Endothelial cell of umbilical vein (primary cell): ENCODE results near the gene KLHL5. TPM values are rescaled to one million over a fixed set of nuclear protein-coding genes. Genes with fewer than 3 reads are reported as not detected.

Source experiments
- BruUV-seq: library from RNA; stranded (reverse); fragments of 400-500 nt; replicated peaks from 2 replicates; lab custom pipeline; 2021; lab: Mats Ljungman, UMichigan
- CTCF ChIA-PET: fragments of 300-600, 350-600 bp; sonication (Branson Sonifier 250); formaldehyde crosslinking; loops from one replicate; lab custom pipeline; 2021; ENCODE audit warnings: antibody characterized with exemption, inconsistent platforms; lab: Charles Lee
- POLR2A ChIA-PET: fragments of 300-600, 350-600 bp; sonication (Branson Sonifier 250); formaldehyde crosslinking; loops from one replicate; lab custom pipeline; 2021; ENCODE audit warnings: antibody characterized with exemption, inconsistent platforms; lab: Charles Lee
- DNase-seq: peaks from one replicate; pipeline ENCODE4 v3.0.0-alpha.2; 2011; ENCODE audit warnings: low read depth, low spot score
- FAIRE-seq: peaks from 2 replicates; lab custom pipeline; 2011; peaks lifted over from hg19 to GRCh38; lab: Jason Lieb, UNC
- H2AFZ ChIP-seq: 2 replicates; pipeline ENCODE4 v1.6.0; 2012; ENCODE audit warnings: low read depth, low read length, control low read depth, inconsistent platforms
- H3K27ac ChIP-seq: 2 replicates; pipeline ENCODE4 v1.5.1; 2011; ENCODE audit warnings: low read depth, mild to moderate bottlenecking, control low read depth, low read length, moderate library complexity; ENCODE audit not compliant: insufficient read depth
- H3K27me3 ChIP-seq, 2 experiments: 2 replicates each; pipeline versions ENCODE4 v1.6.0 to v1.6.1; 2011; ENCODE audit warnings: low read length in 2 of 2, mixed read lengths in 1 of 2; ENCODE audit not compliant: control insufficient read depth in 2 of 2, insufficient read depth in 2 of 2
- H3K36me3 ChIP-seq, 2 experiments: 2 replicates in 1 of 2; 3 replicates in 1 of 2; pipeline ENCODE4 v1.5.1; 2011; ENCODE audit warnings: low read length in 2 of 2, mild to moderate bottlenecking in 1 of 2, moderate library complexity in 1 of 2; ENCODE audit not compliant: control insufficient read depth in 2 of 2, insufficient read depth in 2 of 2; ENCODE audit errors: extremely low read depth in 1 of 2
- H3K4me1 ChIP-seq: 3 replicates; pipeline ENCODE4 v1.5.1; 2011; ENCODE audit warnings: mild to moderate bottlenecking, low read length; ENCODE audit not compliant: control insufficient read depth, insufficient read depth; ENCODE audit errors: extremely low read depth
- H3K4me2 ChIP-seq: 2 replicates; pipeline ENCODE4 v1.6.1; 2011; ENCODE audit warnings: low read length, control low read depth, mixed read lengths; ENCODE audit not compliant: insufficient read depth
- H3K4me3 ChIP-seq, 3 experiments: fragments of 200-600 bp in 1 of 3; sonication (generic), shearing (Covaris generic) in 1 of 3; replicated peaks in 1 of 3; 2 replicates each; pipeline ENCODE4 v1.5.1; 2011 to 2016; ENCODE audit warnings: control low read depth in 3 of 3, low read length in 3 of 3, mild to moderate bottlenecking in 2 of 3, inconsistent platforms in 1 of 3, low read depth in 1 of 3, moderate library complexity in 1 of 3; ENCODE audit not compliant: insufficient read depth in 1 of 3
- H3K79me2 ChIP-seq: 2 replicates; pipeline ENCODE4 v1.6.0; 2012; ENCODE audit warnings: low read length, inconsistent platforms; ENCODE audit not compliant: control insufficient read depth, insufficient read depth
- H3K9ac ChIP-seq: replicated peaks from 2 replicates; pipeline ENCODE3; 2011; ENCODE audit warnings: low read length, control low read depth; ENCODE audit not compliant: insufficient read depth; ENCODE audit errors: extremely low read depth
- H3K9me1 ChIP-seq: replicated peaks from 3 replicates; pipeline ENCODE4 v1.6.0; 2011; ENCODE audit warnings: mild to moderate bottlenecking, low read length; ENCODE audit not compliant: control insufficient read depth, insufficient read depth; ENCODE audit errors: extremely low read depth
- H3K9me3 ChIP-seq: replicated peaks from 2 replicates; pipeline ENCODE4 v1.5.1; 2012; ENCODE audit warnings: low read length, inconsistent platforms; ENCODE audit not compliant: control insufficient read depth, insufficient read depth
- H4K20me1 ChIP-seq: replicated peaks from 2 replicates; pipeline ENCODE3; 2011; ENCODE audit warnings: mild to moderate bottlenecking, low read length; ENCODE audit not compliant: control insufficient read depth, insufficient read depth; ENCODE audit errors: extremely low read depth
- EZH2 ChIP-seq: IDR thresholded peaks from 2 replicates; pipeline ENCODE4 v1.6.1; 2012; ENCODE audit warnings: borderline replicate concordance, low read depth, mild to moderate bottlenecking, moderate library complexity, low read length, inconsistent platforms; ENCODE audit not compliant: severe bottlenecking
- FOS ChIP-seq: IDR thresholded peaks from 2 replicates; pipeline ENCODE4 v1.6.1; 2011; ENCODE audit warnings: mild to moderate bottlenecking, low read length, moderate library complexity, borderline replicate concordance; ENCODE audit not compliant: insufficient read depth
- GATA2 ChIP-seq: IDR thresholded peaks from 2 replicates; pipeline ENCODE4 v1.7.0; 2011; ENCODE audit warnings: low read depth, mild to moderate bottlenecking, moderate library complexity, mixed read lengths, low read length; ENCODE audit not compliant: insufficient read length, insufficient read depth
- JUN ChIP-seq: IDR thresholded peaks from 2 replicates; pipeline ENCODE4 v1.6.1; 2011; ENCODE audit warnings: borderline replicate concordance, low read depth; ENCODE audit not compliant: insufficient read length, insufficient read depth
- MYC ChIP-seq: IDR thresholded peaks from one replicate; pipeline ENCODE4 v1.6.1; 2011; ENCODE audit warnings: mild to moderate bottlenecking, low read depth, low read length
- POLR2A ChIP-seq: IDR thresholded peaks from 2 replicates; pipeline ENCODE4 v1.6.1; 2012; ENCODE audit warnings: low read depth, mild to moderate bottlenecking, control low read depth, low read length
- POLR2AphosphoS5 ChIP-seq: IDR thresholded peaks from 2 replicates; pipeline ENCODE4 v1.6.1; 2012; ENCODE audit warnings: low read depth, mild to moderate bottlenecking, control low read depth, low read length, moderate library complexity; ENCODE audit not compliant: insufficient read depth
- dilution Hi-C: fragments of 300-500 bp; cut with MboI; formaldehyde crosslinking; loops from one replicate; pipeline ENCODE4 v1.15.0; 2019; ENCODE audit warnings: low sequenced_read_pairs; ENCODE audit not compliant: extremely low pct_ligation_motif_present
- intact Hi-C: fragments of 100-400 bp; cut with micrococcal nuclease; formaldehyde crosslinking; loops from one replicate; pipeline ENCODE4 v1.10.0; 2022
- polyA plus RNA-seq, 4 experiments: library from polyadenylated mRNA; depleted of rRNA in 3 of 4; stranded (reverse) in 3 of 4; unstranded in 1 of 4; fragments of >200 nt; gene quantifications; 2 replicates each; pipeline versions ENCODE4 v1.2.1 to v1.2.3, GENCODE V29; 2011 to 2012; ENCODE audit warnings: missing spikeins in 1 of 4
- total RNA-seq: library from RNA; stranded (reverse); gene quantifications from 2 replicates; pipeline ENCODE4 v1.2.3, GENCODE V29; 2021
- TF ChIP-seq, protein P1 (sequence below): IDR thresholded peaks from 2 replicates; pipeline ENCODE4 v1.6.1; 2011; ENCODE audit not compliant: insufficient read depth, insufficient read length
- TF ChIP-seq, protein P2 (sequence below), 2 donors: IDR thresholded peaks; 1 replicate in 1 of 2; 2 replicates in 1 of 2; pipeline ENCODE4 v1.5.1; 2011; ENCODE audit warnings: low read length in 2 of 2, mild to moderate bottlenecking in 2 of 2, moderate library complexity in 2 of 2, control low read depth in 1 of 2, inconsistent platforms in 1 of 2, low read depth in 1 of 2; ENCODE audit not compliant: insufficient read depth in 1 of 2; ENCODE audit errors: extremely low read depth in 1 of 2

The KLHL5 gene
- total and polyA plus RNA-seq, 2 donors (not counting 3 experiments of a cell fraction or from before 2014, with no cell fraction given), result 32.2 to 54.6 TPM

GRCh38 chr4:39062770-39063097 is 702 bp downstream of the KLHL5 start:
- dilution Hi-C loops, result no loop called here

DNA sequence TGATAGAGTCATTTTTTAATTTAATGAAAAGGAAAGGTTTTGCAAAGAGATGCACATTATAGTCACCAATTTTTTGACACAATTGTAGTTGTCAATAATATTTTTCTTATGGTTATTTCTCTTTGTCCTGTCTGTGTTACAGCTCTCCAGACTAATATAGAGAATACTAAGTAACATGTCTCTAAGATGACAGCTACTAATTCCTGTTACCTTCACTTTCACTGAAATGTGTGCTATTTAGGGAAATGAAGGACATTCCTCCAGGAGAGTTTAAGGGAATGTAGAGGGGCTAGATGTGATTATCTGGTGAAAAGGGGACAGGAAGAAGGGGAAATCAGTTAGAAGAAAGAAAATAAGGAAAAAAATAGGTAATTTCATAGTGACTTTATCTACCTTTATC is 1.4 kb downstream of the KLHL5 start:
- dilution Hi-C loops (no loop called here), intact Hi-C loops (no loop called here)
- Histone ChIP-seq H3K36me3 (no peaks in the 10 kb centered on the region), H4K20me1 (no peaks in the 10 kb centered on the region), H2AFZ (no peak overlapping the region), H3K4me2 (no peak overlapping the region), H3K4me1 (peaks cover 3% of the 10 kb centered on the region), H3K27ac (no peak overlapping the region), H3K4me3 (no peak overlapping the region), H3K9me3 (no peaks in the 10 kb centered on the region), H3K27me3 (no peaks in the 10 kb centered on the region), H3K79me2 (peaks cover 24% of the 10 kb centered on the region), H3K9ac (no peak overlapping the region), H3K9me1 (no peaks in the 10 kb centered on the region)
- BruUV-seq, result no TSS peak
- FAIRE-seq, result no peak
- ChIA-PET CTCF (interaction anchor here (1.4 to 2.0 kb wide), 2 partner anchors 10 to 12 kb away, joined by 3 to 7 read pairs; no protein-coding TSS in a partner anchor), POLR2A (interaction anchor here (1.0 kb wide), 1 partner anchor 19 kb away, joined by 3 read pairs; no protein-coding TSS in a partner anchor)
- DNase-seq, result no peak
- TF ChIP-seq, protein P1, sequence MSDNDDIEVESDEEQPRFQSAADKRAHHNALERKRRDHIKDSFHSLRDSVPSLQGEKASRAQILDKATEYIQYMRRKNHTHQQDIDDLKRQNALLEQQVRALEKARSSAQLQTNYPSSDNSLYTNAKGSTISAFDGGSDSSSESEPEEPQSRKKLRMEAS, result no peak
- TF ChIP-seq JUN (no peak), MYC (no peak), POLR2AphosphoS5 (no peak), FOS (no peak), GATA2 (no peak), POLR2A (no peak)
- TF ChIP-seq, protein P2, sequence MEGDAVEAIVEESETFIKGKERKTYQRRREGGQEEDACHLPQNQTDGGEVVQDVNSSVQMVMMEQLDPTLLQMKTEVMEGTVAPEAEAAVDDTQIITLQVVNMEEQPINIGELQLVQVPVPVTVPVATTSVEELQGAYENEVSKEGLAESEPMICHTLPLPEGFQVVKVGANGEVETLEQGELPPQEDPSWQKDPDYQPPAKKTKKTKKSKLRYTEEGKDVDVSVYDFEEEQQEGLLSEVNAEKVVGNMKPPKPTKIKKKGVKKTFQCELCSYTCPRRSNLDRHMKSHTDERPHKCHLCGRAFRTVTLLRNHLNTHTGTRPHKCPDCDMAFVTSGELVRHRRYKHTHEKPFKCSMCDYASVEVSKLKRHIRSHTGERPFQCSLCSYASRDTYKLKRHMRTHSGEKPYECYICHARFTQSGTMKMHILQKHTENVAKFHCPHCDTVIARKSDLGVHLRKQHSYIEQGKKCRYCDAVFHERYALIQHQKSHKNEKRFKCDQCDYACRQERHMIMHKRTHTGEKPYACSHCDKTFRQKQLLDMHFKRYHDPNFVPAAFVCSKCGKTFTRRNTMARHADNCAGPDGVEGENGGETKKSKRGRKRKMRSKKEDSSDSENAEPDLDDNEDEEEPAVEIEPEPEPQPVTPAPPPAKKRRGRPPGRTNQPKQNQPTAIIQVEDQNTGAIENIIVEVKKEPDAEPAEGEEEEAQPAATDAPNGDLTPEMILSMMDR (IDR thresholded peaks at IDR 0.05; ENCODE audit: extremely low read depth in 1 of 2, insufficient read depth in 1 of 2, low read depth in 1 of 2, low read length in 2 of 2), result no peak

More at GRCh38 chr4:39062770-39063097, 702 bp downstream of the KLHL5 start:
- ChIA-PET CTCF (interaction anchor here (1.4 to 2.0 kb wide), 2 partner anchors 10 to 11 kb away, joined by 3 to 7 read pairs; no protein-coding TSS in a partner anchor), POLR2A (no interaction called here)
- no peaks in the 10 kb centered on the region for H4K20me1 ChIP-seq
- H3K4me3 ChIP-seq, result no peak overlapping the region
- peaks cover 28% of the 10 kb centered on the region for H3K79me2 ChIP-seq
- H3K4me2 ChIP-seq, result no peak overlapping the region
- no peak overlapping the region for H2AFZ ChIP-seq
- H3K9me1 ChIP-seq, result no peaks in the 10 kb centered on the region
- no peaks in the 10 kb centered on the region for H3K9me3 ChIP-seq
- H3K27ac ChIP-seq, result no peak overlapping the region
- no peak for DNase-seq
- TF ChIP-seq MYC (no peak), JUN (no peak), GATA2 (no peak), POLR2A (no peak), EZH2 (no peak)
- TF ChIP-seq, protein P1, result no peak
- no TSS peak for BruUV-seq
- intact Hi-C loops, result no loop called here
- H3K27me3 ChIP-seq, result no peaks in the 10 kb centered on the region
- no peak overlapping the region for H3K9ac ChIP-seq
- H3K36me3 ChIP-seq, result no peaks in the 10 kb centered on the region
- FAIRE-seq, result no peak
- no peaks in the 10 kb centered on the region for H3K4me1 ChIP-seq
